Activated naive CD8-positive, alpha-beta T cell treated with anti-CD3 and anti-CD28 coated beads, Interleukin-2, amount 50 U/mL, for 16 hours (primary cell): ENCODE data around the gene PGAP3.
"Not testable (repeated sequence)": the region's sequence is repeated elsewhere in the genome, so short reads cannot be mapped to it uniquely, and the experiment has no call there.

Source experiments
- DNase-seq: peaks from one replicate; pipeline ENCODE4 v3.0.0-alpha.2; 2020; ENCODE audit warnings: low read depth, low spot score

PGAP3 gene

DNA sequence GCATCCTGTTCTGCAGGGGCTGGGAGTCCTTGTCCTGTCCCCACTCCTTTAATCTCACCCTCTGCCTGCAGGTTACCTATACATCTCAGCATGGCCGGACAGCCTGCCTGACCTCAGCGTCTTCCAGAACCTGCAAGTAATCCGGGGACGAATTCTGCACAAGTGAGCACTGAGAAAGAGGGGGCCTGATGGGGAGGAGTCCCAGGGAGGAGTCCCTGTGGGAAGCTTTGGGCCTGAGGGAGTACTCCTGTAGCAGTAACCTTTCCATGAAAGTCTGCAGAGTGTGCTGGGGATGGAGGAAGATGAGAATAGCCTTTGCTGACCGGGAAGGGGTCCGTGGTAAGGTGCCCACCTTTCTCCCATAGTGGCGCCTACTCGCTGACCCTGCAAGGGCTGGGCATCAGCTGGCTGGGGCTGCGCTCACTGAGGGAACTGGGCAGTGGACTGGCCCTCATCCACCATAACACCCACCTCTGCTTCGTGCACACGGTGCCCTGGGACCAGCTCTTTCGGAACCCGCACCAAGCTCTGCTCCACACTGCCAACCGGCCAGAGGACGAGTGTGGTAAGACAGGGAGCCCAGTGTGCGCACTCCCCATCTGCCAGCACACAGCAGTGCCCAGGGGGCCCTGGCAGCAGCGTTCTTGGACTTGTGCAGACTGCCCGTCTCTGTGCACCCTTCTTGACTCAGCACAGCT lies 27.7 kb upstream of the PGAP3 start:
- no peak for DNase-seq

DNA sequence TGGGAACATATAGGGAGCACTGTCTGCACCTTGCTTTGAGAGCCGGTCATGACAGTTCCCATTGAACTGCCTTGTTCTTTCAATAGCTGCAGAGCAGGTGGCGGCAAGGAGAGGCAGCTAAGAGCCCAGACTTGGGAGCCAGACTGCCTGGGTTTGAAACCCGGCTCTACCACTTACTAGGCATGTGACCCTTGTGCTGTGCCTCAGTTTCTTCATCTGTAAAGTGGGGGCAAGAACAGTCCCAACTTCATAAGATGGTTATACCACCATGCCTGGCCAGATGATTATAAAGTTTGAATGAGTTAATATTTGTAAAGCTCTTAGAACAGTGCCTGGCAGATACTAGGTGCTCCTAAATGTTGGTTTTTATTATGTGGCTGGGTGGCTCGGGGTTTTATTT lies 26.4 kb upstream of the PGAP3 start:
- DNase-seq: no peak

DNA sequence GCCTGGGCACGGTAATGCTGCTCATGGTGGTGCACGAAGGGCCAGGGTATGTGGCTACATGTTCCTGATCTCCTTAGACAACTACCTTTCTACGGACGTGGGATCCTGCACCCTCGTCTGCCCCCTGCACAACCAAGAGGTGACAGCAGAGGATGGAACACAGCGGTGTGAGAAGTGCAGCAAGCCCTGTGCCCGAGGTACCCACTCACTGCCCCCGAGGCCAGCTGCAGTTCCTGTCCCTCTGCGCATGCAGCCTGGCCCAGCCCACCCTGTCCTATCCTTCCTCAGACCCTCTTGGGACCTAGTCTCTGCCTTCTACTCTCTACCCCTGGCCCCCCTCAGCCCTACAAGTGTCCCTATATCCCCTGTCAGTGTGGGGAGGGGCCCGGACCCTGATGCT lies 24.0 kb upstream of the PGAP3 start:
- no peak for DNase-seq

DNA sequence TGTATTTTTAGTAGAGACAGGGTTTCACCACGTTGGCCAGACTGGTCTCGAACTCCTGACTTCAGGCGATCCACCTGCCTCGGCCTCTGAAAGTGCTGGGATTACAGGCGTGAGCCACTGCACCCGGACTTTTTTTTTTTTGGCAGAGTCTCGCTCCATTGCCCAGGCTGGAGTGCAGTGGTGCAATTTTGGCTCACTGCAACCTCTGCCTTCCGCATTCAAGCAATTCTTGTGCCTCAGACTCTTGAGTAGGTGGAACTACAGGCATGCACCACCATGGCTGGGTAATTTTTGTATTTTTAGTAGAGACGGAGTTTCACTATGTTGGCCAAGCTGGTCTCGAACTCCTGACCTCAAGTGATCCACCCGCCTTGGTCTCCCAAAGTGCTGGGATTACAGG lies 23.2 kb upstream of the PGAP3 start:
- DNase-seq: not testable (repeated sequence)

DNA sequence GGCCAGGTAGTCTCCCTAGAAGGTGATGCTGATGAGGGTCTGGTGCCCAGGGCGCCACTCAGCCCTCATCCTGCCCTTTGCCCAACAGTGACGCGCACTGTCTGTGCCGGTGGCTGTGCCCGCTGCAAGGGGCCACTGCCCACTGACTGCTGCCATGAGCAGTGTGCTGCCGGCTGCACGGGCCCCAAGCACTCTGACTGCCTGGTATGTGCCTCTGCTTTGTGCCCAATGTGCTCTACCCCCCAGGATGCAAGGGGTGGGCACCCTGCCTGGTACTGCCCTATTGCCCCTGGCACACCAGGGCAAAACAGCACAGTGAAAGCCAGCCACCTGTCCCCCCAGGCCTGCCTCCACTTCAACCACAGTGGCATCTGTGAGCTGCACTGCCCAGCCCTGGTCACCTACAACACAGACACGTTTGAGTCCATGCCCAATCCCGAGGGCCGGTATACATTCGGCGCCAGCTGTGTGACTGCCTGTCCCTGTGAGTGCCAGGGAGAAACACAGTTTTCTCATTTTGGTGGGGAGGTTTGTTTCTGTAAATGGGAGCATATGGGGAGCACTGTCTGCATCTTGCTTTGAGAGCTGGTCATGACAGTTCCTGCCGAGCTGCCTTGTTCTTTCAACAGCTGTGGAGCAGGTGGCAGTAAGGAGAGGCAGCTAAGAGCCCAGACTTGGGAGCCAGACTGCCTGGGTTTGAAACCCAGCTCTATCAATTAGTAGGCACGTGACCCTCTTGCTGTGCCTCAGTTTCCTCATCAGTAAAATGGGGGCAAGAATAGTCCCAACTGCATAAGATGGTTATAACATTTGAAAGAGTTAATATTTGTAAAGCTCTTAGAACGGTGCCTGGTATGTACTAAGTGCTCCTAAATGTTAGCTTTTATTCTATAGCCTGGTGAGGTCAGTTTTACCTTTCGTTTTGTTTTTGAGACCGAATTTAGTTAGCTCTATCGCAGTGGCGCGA lies 22.4 kb upstream of the PGAP3 start:
- no peak for DNase-seq

DNA sequence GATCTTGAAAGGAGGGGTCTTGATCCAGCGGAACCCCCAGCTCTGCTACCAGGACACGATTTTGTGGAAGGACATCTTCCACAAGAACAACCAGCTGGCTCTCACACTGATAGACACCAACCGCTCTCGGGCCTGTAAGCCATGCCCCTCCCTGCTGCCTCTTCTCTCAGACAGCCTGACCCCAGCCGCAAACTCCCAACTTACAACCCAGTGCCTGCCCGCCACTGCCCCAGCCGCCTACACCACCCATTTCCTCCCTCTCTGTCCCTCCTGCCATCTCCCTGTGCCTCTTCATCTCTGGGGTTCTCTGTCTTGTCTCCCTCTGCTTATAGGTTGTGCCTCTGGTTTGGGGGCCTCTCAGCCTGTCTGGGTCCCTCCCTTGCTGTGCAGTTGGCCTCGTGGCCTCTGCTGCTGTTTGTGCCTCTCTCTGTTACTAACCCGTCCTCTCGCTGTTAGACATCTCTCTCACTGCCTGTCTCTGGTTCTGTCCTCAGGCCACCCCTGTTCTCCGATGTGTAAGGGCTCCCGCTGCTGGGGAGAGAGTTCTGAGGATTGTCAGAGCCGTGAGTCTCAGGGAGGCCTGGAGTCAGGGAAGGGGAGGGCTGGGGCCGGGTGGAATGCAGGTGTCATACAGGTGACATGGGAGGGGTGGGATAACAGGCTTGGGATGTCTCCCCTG lies 21.6 kb upstream of the PGAP3 start:
- no peak for DNase-seq

DNA sequence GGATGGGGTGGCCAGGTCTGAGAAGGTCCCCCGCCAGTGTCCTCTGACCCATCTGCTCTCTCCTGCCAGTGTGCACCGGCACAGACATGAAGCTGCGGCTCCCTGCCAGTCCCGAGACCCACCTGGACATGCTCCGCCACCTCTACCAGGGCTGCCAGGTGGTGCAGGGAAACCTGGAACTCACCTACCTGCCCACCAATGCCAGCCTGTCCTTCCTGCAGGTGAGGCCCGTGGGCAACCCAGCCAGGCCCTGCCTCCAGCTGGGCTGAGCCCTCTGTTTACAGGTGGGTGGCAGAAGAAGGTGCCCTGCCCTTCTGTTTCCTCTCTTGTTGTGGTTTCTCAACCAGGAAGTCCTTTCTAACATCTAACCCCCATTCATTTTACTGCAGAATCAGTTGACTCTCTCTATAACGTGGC lies 19.1 kb upstream of the PGAP3 start:
- DNase-seq: no peak

DNA sequence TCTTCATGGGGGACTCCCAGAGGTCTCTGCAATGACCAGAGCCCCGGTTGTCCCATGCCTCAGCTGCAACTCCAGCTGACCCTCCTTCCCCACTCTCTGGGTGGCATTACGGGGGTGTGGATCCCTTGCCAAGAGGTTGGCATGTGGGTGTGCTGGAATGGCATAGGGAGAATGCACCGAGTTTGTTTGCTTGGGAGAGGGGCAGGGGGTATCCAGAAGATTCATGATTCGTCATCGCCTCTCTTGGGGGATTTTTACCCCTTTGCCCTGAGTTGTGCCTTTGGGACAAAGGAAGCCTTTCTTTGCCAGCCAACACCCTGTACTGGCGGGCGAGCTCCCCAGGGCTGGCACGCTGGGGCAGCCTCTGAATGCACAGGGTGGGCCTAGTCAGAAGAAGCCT lies 18.5 kb upstream of the PGAP3 start:
- DNase-seq: no peak

DNA sequence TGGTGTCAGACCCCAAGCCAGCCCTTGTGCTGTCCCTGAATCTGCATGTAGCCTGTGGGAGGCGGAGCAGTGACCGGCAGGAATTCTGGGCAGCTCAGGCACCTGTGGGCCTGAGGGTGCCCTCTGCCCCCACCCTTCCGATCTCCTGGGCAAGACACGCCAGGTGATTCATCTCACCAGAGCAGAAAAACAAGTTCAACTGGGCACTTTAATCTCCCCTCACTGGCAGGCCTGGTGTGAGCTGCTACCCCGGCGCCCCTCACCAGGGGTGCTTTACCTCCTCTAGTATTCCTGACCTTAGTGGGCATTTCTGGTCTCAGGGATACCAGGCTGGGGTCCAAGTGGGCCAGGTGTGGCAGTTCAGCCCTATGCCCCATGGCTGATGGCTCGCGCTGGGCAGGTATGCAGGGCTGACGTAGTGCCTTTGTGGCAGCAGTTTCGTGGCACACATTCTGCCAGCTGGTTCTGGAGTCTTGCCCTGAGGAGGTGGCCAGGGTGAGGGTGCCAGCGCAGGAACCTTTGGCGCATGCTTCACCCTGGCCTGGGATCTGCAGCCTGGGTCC lies 18.0 kb upstream of the PGAP3 start:
- DNase-seq: no peak

DNA sequence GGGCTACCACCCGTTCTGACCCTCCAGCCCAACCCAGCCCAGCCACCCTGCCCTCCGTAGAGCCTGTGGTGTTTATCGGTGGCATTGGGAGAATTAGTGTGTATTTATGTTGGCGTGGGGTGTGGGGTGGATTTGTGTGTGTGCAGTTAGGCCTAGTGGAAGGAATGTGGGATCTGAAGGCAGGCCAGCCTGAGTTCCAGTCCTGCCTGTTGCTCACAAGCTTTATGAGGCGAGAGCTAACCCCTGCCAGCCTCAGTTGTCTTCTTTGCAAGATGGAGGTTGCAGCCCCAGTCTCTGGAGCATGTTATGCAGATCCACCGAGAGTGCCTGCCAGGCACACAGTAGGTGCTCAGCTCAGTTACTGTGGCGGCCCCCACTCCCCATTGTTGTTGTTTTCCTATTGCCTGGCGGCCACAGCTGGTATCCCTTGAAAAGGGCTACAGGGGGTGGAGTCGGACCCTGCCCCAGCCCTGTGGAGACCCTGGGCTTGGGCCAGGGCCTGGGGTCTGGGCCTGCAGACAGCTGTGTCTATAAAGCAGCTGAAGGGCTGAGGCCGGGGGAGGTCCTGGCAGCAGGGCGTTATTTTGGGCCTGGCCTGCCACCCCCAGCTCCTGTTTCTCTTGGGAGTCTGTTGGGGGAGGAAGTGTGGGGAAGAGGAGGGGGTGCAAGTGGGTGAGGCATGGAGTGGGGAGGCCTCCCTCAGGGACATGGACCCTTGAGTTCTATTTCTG lies 17.1 kb upstream of the PGAP3 start:
- no peak for DNase-seq

DNA sequence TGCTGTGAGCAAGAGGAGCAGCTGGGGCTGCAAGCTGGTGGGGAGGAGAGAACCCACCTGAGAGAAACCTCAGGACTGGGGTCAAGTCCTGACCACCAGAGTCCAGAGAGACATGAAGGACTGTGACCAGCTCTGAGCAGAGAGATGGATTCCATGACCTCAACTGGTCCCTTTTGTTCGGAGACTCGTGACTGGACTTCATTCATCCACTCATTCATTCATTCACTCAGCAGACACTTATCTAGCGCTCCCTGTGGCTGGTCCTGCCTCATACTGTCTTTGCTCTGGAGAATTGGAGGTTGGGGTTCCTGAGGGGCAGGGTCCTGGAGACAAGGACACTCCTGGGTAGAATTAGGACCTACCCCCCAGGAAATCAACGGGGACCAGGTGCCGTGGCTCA lies 16.1 kb upstream of the PGAP3 start:
- no peak for DNase-seq

DNA sequence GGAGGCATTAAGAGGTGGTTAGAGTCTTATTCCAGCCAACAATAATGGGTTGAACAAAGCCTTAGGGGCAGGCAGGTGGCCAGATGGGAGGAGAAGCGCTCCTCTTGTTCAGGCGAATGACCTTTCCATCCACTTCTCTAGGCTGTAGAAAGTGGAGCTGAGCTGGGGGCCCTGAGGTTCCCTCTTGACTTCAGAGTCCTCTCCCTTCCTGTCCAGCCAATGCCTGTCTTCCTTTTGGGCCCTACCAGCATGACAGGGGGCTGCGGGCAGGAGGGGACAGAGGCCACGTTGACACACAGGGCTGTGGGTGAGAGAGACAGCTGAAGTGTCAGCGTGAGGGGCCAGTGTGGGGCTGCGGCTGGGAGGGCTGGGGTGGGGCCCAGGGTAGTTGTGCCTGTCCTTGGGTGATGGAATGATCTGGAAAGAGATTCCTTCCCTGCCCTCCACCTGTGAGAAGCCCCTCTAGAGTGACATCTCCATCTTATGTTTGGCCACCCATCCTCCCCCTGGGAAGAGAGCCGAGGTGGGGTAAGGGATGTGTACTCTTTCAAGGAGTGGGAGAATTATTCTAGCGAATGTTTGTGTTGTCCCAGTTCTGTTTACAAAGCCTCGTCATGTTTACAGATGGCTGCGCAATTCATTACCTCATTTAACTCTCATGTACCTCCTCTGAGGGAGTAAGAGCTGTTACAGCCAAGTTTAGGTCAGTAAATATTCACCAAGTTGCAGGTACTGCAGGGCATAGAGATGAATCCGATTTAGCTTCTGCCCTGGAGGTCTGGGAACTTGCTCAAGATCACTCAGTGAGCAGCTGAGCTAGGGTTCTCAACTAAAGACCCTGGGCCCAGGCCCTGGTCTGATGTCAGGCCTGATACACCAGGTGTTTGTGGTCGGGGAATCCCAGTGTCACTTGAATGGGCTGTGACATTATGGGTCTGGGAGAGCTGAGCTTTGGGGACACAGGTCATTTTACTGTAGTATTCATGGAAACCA lies 15.3 kb upstream of the PGAP3 start:
- DNase-seq: no peak

DNA sequence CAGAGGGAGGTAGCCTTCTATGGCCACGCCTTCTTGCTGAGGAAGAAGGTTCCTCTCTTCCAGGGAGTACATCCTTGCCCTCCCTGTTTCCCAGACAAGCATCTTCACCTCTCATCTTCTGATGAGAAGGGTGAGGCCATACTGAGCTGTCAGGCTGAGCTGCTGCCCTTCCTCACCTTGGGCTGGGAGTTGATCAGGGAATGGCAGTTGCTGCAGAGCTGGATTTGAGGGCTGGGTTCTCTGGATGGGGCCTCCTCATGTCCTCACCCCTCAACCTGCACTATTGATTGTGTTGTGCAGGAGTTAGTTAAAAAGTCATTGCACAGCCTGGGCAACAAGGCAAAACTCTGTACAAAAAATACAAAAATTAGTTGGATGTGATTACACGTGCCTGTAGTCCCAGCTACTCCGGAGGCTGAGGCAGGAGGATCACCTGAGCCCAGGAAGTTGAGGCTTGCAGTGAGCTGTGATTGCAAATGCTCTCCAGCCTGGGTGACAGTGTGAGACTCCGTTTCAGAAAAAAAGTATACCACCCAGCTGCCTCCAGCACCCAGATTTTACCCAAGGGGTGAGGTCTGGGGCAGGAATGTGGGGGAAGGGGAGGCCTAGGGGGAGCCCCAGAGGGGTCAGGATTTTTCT lies 14.0 kb upstream of the PGAP3 start:
- no peak for DNase-seq

DNA sequence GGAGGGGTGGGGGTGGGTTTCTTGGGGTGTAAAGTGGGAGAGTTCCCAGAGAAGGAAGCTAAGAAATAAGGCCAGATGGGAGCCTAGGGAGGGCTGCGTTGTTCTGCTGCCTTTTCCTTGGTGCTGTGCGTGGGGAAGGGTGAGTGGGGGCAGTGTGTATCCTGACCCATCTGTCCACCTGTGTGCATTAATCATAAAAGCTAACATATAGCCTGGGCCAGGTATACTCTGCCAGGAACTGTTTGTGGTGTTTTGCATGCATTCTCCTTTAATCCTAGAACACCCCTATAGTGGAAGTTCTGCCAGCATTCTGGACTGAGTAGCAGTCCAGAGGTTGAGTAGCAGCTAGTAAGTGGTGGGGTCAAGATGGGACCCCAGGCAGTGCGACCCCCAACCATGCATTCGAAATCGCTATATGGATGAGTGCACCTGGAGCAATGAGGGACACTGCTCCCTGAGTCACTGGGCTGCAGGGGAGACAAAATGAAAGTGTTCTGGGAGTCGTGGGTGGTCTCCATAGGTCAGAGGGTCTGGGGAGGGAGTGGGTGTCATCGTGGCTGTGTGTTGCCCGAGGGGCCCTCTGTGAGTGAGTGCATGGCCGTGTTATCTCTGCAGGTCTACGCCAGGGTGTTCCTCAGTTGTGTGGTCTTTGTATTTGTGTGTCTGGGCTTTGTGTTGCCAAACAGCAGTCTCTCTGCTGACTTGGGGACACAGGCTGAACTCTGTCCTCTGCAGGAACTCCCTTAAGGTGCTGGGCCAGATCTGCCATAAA lies 13.3 kb upstream of the PGAP3 start:
- no peak for DNase-seq

DNA sequence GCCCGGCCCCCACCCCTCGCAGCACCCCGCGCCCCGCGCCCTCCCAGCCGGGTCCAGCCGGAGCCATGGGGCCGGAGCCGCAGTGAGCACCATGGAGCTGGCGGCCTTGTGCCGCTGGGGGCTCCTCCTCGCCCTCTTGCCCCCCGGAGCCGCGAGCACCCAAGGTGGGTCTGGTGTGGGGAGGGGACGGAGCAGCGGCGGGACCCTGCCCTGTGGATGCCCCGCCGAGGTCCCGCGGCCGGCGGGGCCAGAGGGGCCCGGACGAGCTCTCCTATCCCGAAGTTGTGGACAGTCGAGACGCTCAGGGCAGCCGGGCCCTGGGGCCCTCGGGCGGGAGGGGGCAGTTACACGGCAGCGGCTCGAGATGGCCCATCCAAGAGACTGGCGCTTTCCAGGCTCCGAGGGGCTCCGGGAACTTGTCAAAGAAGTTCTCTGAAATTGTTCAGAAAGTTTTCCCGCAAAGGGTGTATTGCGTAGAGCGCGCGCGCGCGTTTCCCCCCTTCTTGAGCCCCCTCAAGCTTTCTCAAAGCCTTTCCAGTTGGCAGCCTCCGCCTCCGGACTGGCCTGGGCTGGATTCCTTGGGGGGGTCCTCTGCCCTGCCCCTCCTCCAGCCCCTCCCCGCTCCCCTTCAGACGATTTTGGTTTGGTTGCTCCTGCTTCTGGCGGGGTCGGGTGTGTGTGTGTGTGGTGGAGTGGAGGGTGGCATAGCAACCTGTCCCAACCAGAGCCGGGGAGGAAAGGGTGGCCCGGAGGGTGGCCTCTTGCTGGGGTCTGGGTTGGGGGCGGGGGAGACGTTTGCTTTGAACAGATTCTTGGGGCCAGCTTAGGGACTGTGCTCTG lies 12.5 kb upstream of the PGAP3 start:
- DNase-seq: no peak

DNA sequence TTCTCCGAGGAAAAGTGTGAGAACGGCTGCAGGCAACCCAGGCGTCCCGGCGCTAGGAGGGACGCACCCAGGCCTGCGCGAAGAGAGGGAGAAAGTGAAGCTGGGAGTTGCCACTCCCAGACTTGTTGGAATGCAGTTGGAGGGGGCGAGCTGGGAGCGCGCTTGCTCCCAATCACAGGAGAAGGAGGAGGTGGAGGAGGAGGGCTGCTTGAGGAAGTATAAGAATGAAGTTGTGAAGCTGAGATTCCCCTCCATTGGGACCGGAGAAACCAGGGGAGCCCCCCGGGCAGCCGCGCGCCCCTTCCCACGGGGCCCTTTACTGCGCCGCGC lies 11.9 kb upstream of the PGAP3 start, which contains the start of gene ERBB2:
Gene ERBB2 (plus strand): TSS at position 247 of the 330 bp plus-strand sequence. CDS start 175 bp downstream, outside the sequence.
- no peak for DNase-seq

DNA sequence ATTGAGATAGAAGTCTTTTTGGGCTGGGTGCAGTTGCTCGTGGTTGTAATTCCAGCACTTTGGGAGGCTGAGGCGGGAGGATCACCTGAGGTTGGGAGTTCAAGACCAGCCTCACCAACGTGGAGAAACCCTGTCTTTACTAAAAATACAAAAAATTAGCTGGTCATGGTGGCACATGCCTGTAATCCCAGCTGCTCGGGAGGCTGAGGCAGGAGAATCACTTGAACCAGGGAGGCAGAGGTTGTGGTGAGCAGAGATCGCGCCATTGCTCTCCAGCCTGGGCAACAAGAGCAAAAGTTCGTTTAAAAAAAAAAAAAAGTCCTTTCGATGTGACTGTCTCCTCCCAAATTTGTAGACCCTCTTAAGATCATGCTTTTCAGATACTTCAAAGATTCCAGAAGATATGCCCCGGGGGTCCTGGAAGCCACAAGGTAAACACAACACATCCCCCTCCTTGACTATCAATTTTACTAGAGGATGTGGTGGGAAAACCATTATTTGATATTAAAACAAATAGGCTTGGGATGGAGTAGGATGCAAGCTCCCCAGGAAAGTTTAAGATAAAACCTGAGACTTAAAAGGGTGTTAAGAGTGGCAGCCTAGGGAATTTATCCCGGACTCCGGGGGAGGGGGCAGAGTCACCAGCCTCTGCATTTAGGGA lies 11.4 kb upstream of the PGAP3 start:
- not testable (repeated sequence) for DNase-seq
